Brain pericyte (primary cell): ENCODE results near the gene RPLP1.

Source experiments
- DNase-seq: peaks from one replicate; pipeline ENCODE4 v3.0.0-alpha.2; 2012; ENCODE audit warnings: low read depth, low spot score

The RPLP1 gene

GRCh38 chr15:69496001-69496400 lies 43.4 kb downstream of the RPLP1 start:
- DNase-seq: no peak

GRCh38 chr15:69497076-69497475 lies 44.5 kb downstream of the RPLP1 start:
- no peak for DNase-seq

GRCh38 chr15:69497667-69498066 lies 45.0 kb downstream of the RPLP1 start:
- no peak for DNase-seq

GRCh38 chr15:69498282-69498681 lies 45.7 kb downstream of the RPLP1 start:
- DNase-seq: no peak

GRCh38 chr15:69498987-69499386 lies 46.4 kb downstream of the RPLP1 start:
- no peak for DNase-seq

- no peak for DNase-seq
Measured at GRCh38 chr15:69499521-69500211, 47.0 kb downstream of the RPLP1 start.

GRCh38 chr15:69500339-69500738 lies 47.7 kb downstream of the RPLP1 start:
- no peak for DNase-seq

GRCh38 chr15:69501456-69501855 lies 48.8 kb downstream of the RPLP1 start:
- no peak for DNase-seq

GRCh38 chr15:69502470-69503045 lies 49.9 kb downstream of the RPLP1 start:
- no peak for DNase-seq

- no peak for DNase-seq
Measured at GRCh38 chr15:69504352-69505040, 51.9 kb downstream of the RPLP1 start.
